Thyroid gland (tissue), 4 donors: Measurements from ENCODE around the gene ESYT2. TPM values are rescaled to one million over a fixed set of nuclear protein-coding genes. Genes with fewer than 3 reads are reported as not detected.

Experiments
- DNase-seq, 2 donors: peaks; one replicate each; pipeline ENCODE4 v3.0.0-alpha.2; 2019
- H3K27ac ChIP-seq, 3 donors: fragments of 200-600 bp; sonication (generic); 1 replicate in 2 of 3; 2 replicates in 1 of 3; pipeline ENCODE4 v1.5.1; 2016 to 2019; ENCODE audit warnings: mild to moderate bottlenecking in 1 of 3, moderate library complexity in 1 of 3
- H3K27me3 ChIP-seq: fragments of 200-600 bp; sonication (generic); one replicate; pipeline ENCODE4 v1.5.1; 2019
- H3K36me3 ChIP-seq, 2 donors: fragments of 200-600 bp; sonication (generic); one replicate each; pipeline ENCODE4 v1.5.1; 2016 to 2019
- H3K4me1 ChIP-seq, 2 donors: fragments of 200-600 bp; sonication (generic); one replicate each; pipeline ENCODE4 v1.5.1; 2017 to 2019
- H3K4me3 ChIP-seq, 3 donors: fragments of 200-600 bp; sonication (generic); replicated peaks in 1 of 3; 1 replicate in 2 of 3; 2 replicates in 1 of 3; pipeline ENCODE4 v1.5.1; 2016; ENCODE audit warnings: mild to moderate bottlenecking in 1 of 3
- H3K9me3 ChIP-seq: fragments of 200-600 bp; sonication (generic); one replicate; pipeline ENCODE4 v1.5.1; 2017
- CTCF ChIP-seq, 6 experiments: fragments of 200-600 bp in 3 of 6; fragments of 450-650 bp in 3 of 6; sonication (generic) in 3 of 6; IDR thresholded peaks; one replicate each; pipeline ENCODE4 v1.5.1; 2016 to 2019; ENCODE audit warnings: antibody characterized with exemption in 6 of 6, mild to moderate bottlenecking in 2 of 6, inconsistent platforms in 1 of 6, moderate library complexity in 1 of 6
- POLR2A ChIP-seq, 2 donors: fragments of 450-650 bp; IDR thresholded peaks; one replicate each; pipeline ENCODE4 v1.6.1; 2017; ENCODE audit warnings: antibody characterized with exemption in 2 of 2, mild to moderate bottlenecking in 2 of 2, moderate library complexity in 1 of 2
- WGBS, 2 donors: methylation state at CpG; one replicate each; pipeline ENCODE4 v1.1.5; 2017; 5-methylcytosine and 5-hydroxymethylcytosine counted together
- intact Hi-C: fragments of 100-400 bp; cut with DNase I; formaldehyde crosslinking; loops from one replicate; pipeline ENCODE4 v1.15.1; 2023
- total RNA-seq, 4 donors: library from RNA; depleted of rRNA; stranded (reverse); fragments of >200 nt; gene quantifications; one replicate each; pipeline ENCODE4 v1.2.3, GENCODE V29; 2016

Gene ESYT2
- total RNA-seq, 4 donors from 2014 or later: 102 to 123 (median 116) TPM

- no peak overlapping the region for H3K27ac ChIP-seq
- H3K4me1 ChIP-seq: no peaks in the 10 kb centered on the region
- H3K9me3 ChIP-seq: no peaks in the 10 kb centered on the region
- DNase-seq: no peak
- WGBS, 2 donors: 97% methylated on average over 4 of the region's 4 CpGs
- intact Hi-C loops: no loop called here
- TF ChIP-seq CTCF (IDR thresholded peaks at IDR 0.05): no peak
- TF ChIP-seq POLR2A (IDR thresholded peaks at IDR 0.05): no peak
- peaks cover 47% of the 10 kb centered on the region in 2 donors for H3K36me3 ChIP-seq
- no peaks in the 10 kb centered on the region for H3K27me3 ChIP-seq
- no peak overlapping the region for H3K4me3 ChIP-seq
These were observed 85.2 kb downstream of the ESYT2 start for GRCh38 chr7:158744070-158744469.

GRCh38 chr7:158743219-158743618, 86.1 kb downstream of the ESYT2 start:
- whole genome bisulfite sequencing, 2 donors: 93 to 94% methylated on average over 17 of the region's 17 CpGs
- Histone ChIP-seq H3K4me1 (no peaks in the 10 kb centered on the region), H3K27me3 (no peaks in the 10 kb centered on the region), H3K27ac (no peak overlapping the region), H3K36me3 (peaks cover 51 to 53% of the 10 kb centered on the region in 2 donors), H3K4me3 (no peak overlapping the region), H3K9me3 (no peaks in the 10 kb centered on the region)
- TF ChIP-seq POLR2A (IDR thresholded peaks at IDR 0.05) (no peak), CTCF (IDR thresholded peaks at IDR 0.05) (no peak)
- intact Hi-C loops: no loop called here
- no peak for DNase-seq

- 97% methylated on average over 17 to 19 of the region's 19 CpGs for WGBS, 2 donors
- no peak for DNase-seq
- H3K4me1 ChIP-seq: no peaks in the 10 kb centered on the region
- peaks cover 53 to 56% of the 10 kb centered on the region in 2 donors for H3K36me3 ChIP-seq
- no peaks in the 10 kb centered on the region for H3K27me3 ChIP-seq
- TF ChIP-seq POLR2A (IDR thresholded peaks at IDR 0.05): no peak
- TF ChIP-seq CTCF (IDR thresholded peaks at IDR 0.05): no peak
- intact Hi-C loops: no loop called here
- no peak overlapping the region for H3K27ac ChIP-seq
- H3K9me3 ChIP-seq: no peaks in the 10 kb centered on the region
- no peak overlapping the region for H3K4me3 ChIP-seq
These were observed 87.1 kb downstream of the ESYT2 start for GRCh38 chr7:158742065-158742821.

DNA sequence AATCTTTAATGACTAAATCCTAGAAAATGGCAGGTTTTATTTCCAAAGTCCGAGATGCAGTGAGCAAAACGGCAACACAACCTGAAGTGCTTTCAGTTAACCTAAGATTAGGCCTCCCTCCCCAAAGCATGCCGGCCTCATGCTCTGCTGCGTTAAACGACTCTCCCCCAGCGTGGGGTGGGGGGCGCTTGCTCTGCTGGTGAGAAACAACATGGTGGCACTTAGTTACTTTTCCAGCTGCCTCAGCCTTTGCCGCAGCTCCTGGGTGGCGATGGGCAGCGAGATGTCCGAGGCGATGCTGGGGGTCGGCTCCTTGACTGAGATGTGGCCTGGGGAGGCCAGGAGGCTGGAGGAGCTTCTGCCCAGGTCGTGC, 88.0 kb downstream of the ESYT2 start:
- H3K27me3 ChIP-seq: no peaks in the 10 kb centered on the region
- DNase-seq: no peak
- peaks cover 49 to 61% of the 10 kb centered on the region in 2 donors for H3K36me3 ChIP-seq
- H3K4me3 ChIP-seq: no peak overlapping the region
- TF ChIP-seq POLR2A (IDR thresholded peaks at IDR 0.05): no peak
- TF ChIP-seq CTCF (IDR thresholded peaks at IDR 0.05): no peak
- H3K4me1 ChIP-seq: no peaks in the 10 kb centered on the region
- no peak overlapping the region for H3K27ac ChIP-seq
- H3K9me3 ChIP-seq: no peaks in the 10 kb centered on the region
- WGBS, 2 donors: 92 to 96% methylated on average over 13 to 14 of the region's 14 CpGs
- intact Hi-C loops: no loop called here

- WGBS, 2 donors: 91 to 92% methylated on average over 16 of the region's 16 CpGs
- H3K27ac ChIP-seq: no peak overlapping the region
- no peaks in the 10 kb centered on the region for H3K27me3 ChIP-seq
- no peak for DNase-seq
- no peak for TF ChIP-seq POLR2A (IDR thresholded peaks at IDR 0.05)
- TF ChIP-seq CTCF (IDR thresholded peaks at IDR 0.05): no peak
- no peak overlapping the region for H3K4me3 ChIP-seq
- intact Hi-C loops: no loop called here
- H3K9me3 ChIP-seq: no peaks in the 10 kb centered on the region
- no peaks in the 10 kb centered on the region for H3K4me1 ChIP-seq
- peaks cover 52 to 61% of the 10 kb centered on the region in 2 donors for H3K36me3 ChIP-seq
These were observed 88.5 kb downstream of the ESYT2 start for GRCh38 chr7:158740657-158741293.
